Skin of body (tissue), 2 donors: ENCODE data around the gene FBN1. TPM values are rescaled to one million over a fixed set of nuclear protein-coding genes. Genes with fewer than 3 reads are reported as not detected.

Experiments used
- DNase-seq: peaks from one replicate; lab custom pipeline; 2025; lab: John Stamatoyannopoulos, UW
- total RNA-seq: library from RNA; depleted of rRNA; stranded (reverse); fragments of >200 nt; gene quantifications from one replicate; pipeline ENCODE4 v1.2.3, GENCODE V29; 2014

FBN1 gene
- 480 TPM for total RNA-seq

DNA sequence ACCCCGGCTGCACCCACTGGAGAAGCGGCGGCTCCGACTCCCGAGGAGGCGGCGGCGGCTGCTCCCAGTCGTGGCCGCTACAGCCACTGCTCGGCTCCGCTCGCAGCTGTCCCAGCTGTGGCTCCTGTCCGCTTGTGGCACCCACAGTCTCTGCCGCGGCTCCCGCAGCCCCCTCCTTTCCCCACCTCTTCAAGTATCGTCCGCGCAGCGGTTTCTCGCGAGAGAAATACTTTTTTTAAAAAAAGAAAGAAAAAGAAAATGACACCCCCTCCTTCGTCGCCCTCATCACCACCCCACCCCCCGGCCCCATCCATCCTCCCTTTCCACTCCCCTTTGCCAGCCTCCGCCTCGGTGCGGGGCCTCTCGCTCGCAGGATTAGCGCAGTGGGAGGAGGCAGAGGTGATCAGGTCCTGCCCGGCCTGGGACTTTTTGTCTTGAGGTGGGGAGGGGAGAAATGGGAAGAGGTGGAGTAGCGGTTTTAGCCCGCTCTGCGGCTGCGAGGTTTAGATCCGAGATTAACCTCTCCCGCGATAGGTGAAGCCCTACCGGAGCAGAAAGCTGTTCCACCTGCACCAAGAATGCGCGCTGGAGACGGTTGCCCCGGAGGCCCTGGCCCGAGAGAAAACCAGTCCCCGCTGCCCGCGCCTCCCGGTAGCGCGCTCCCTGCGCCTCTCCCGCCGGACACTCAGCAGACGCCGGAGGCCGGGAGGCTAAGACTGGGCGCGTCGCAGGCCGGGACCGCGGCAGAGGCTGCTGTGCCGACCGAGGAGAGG, at the start of gene FBN1:
FBN1 (minus strand) TSS at position 152 of the 773 bp plus-strand sequence. CDS start 940 bp downstream, outside the sequence.
- peak; percentile 88 for DNase-seq

DNA sequence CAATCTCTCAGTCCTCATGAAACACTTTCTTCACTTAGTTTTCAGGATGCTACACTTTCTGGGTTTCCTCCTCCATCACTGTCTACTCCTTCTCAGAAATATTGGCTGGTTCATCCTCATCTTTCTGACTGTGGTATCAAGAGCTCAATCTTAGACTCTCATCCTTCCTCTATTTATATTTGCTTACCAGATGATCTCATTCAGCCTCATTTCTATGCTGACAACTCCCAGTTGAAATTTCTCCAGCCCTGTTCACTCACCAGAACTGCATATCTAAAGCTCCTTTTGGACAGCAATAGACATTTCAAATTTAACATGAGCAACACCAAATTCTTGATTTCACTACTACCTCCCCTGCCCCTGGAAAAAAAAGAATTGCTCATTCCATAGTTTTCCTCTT, 48.0 kb upstream of the FBN1 start:
- no peak for DNase-seq

- no peak for DNase-seq
Measured at GRCh38 chr15:48688493-48688892, 43.0 kb upstream of the FBN1 start.

DNA sequence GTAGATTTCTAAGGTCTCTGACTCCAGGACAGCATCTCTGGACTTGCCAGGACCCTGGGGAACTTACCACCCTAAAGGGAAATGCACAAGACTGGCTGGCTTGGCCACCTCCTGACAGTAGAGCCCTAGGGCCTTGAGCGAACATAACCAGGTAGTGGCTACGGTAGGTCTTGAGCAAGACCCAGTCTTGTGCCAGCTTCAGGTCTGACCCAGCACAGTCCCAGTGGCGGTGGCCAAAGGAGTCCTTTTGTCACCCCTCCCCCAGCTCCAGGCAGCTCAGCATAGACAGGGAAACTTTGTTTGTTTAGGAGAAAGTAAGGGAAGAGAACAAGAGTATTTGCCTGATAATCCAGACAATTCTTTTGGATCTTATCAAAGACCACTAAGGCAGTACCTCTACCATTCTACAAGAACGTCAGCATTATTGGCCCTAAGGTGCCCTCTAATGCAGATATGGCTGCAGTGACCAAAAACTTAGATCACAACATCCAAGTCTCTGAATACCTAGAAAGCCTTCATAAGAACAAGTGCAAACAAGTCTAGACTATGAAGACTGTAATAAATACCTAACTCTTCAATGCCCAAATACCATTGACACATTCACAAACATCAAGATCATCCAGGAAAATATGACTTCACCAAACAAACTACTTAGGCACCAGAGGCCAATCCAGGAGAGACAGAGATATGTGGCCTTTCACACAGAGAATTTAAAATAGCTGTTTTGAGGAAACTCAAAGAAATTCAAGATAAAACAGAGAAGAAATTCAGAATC, 38.7 kb upstream of the FBN1 start:
- no peak for DNase-seq

GRCh38 chr15:48682942-48683651, 37.6 kb upstream of the FBN1 start:
- DNase-seq, result no peak

DNA sequence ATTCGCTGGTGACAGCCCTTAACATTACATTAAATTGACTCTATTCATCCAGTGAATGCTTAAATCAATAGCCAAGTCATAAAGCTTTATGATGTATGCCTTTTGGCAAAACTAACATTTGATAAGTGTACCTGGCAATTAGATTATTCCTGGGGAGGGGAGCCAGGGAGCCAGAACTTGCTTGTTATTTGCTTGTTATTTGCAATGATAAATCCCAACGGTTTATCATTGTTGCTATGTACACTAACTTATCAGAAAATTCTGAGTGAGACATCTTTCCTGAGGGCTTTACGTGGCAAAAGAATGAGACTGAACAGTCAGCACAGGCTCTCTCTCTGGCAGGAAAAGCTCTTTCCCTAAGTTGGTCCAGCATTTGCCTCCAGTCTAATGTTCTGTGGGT, 35.8 kb upstream of the FBN1 start:
- peak; percentile 49 for DNase-seq

DNA sequence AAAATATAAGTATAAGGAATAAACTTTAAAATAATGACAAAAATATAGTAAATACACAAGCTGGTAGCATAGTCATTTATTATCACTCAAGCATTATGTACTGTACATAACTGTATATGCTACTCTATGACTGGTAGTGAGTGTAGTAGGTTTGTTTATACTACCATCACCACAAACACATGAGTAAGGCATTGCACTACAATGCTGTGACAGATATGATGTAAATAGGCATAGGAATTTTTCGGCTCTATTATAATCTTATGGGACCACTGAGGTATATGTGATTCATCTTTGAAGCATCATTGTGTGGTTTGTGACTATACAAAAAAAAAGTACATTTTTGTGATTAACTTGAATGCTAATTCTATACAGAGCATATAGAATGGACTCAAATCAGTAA, 35.3 kb upstream of the FBN1 start:
- no peak for DNase-seq

DNA sequence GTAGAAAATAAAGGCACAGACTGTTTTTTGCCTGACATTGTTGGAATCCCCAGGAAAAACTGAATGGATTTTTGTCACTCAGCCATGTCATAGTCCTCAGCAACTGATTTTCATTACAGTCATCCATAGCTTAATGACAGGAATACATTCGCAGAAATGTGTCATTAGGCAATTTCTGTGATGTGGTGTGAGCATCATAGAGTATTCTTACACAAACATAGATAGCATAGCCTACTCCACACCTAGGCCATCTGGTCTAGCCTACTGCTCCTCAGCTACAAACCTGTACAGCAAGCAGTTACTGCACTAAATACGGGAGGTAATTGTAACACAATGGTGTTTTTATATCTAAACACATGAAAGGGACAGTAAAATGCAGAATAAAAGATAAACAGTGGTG, 34.4 kb upstream of the FBN1 start:
- peak; percentile 34 for DNase-seq

DNA sequence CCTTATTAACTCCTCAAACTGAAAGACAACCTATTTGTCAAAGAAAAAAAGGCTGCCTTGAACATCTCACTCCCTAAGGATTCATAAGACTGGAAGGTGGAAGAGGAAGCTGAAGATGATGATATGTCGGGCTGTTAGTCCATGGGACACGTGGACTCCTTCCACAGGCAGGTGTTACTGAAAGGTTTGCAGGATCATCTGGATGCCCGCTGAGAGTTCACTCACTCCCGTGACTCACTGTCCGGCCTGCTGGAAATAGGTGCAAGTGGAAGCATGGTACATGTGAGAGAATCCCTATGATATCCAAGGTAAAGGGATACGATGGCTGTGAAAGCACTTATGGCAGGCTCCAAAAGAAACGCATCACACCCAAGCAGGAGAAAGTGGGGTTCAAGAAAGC, 33.3 kb upstream of the FBN1 start:
- DNase-seq, result no peak

GRCh38 chr15:48677821-48678220, 32.3 kb upstream of the FBN1 start:
- no peak for DNase-seq

DNA sequence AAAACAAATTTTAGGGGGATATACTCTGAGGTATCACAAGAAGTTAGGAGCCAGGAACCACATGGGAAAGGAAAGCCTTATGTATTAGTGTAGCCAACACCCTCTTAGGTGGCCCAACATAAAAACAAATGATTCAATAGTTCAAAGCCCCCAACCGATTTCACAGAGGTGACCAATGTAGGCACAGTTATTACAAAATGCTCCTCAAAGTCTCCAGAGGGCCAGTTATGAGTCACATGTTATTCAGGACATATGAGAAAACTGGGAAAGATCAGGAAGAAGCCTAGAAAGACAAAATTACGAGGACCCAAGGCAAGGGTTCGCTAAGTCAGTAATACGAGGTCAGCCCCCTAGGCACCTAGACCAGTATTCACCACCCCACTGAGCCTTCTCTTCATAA, 29.9 kb upstream of the FBN1 start:
- no peak for DNase-seq

- no peak for DNase-seq
Measured at GRCh38 chr15:48674876-48675275, 29.4 kb upstream of the FBN1 start.

- DNase-seq, result no peak
Measured at GRCh38 chr15:48672206-48672605, 26.7 kb upstream of the FBN1 start.

DNA sequence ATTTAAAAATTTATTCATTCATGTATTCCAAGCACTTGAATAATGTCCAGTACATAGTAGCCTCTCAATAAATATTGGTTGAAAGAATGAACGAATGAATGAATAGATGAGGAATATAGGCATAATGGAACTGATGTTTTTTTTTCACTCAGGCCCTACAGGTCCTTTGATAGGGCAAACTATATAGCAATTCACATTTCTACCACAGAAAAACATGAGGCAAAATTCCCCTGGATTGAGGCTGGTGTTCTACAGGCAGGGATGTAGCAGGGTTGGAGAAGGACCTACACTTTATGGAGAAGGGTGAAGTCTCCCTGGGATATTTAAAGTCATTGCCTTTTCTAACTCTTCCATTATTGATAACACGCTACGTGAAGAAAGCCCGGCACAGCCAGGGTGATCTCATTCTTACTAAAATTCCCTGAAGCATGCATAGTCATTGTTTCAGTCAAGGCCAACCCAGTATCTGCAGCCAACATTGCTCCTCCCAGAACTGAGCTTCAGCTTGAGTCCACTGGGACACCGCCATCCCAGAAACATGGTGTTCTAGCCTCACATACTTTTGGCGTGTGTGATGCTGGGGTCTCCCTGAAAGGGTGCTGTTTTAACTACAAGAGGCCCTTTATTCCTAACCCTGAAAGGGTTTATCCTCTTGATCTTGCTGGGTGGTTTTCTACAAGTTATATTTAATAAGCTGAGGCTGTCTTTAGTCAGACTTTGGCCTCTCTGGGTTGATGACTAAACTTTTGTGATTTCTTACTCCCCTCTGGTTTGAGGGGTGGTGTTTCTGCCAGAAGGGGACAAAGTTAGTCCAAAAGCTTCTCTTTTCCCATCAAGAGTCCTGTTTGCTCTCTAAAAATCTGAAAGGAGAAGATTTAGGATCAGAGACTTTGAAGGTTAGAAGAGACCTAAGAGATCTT, 25.9 kb upstream of the FBN1 start:
- DNase-seq, result peak; percentile 92

- peak; percentile 38 for DNase-seq
Measured at GRCh38 chr15:48667701-48668100, 22.2 kb upstream of the FBN1 start.

- no peak for DNase-seq
Measured at GRCh38 chr15:48664436-48664835, 18.9 kb upstream of the FBN1 start.

DNA sequence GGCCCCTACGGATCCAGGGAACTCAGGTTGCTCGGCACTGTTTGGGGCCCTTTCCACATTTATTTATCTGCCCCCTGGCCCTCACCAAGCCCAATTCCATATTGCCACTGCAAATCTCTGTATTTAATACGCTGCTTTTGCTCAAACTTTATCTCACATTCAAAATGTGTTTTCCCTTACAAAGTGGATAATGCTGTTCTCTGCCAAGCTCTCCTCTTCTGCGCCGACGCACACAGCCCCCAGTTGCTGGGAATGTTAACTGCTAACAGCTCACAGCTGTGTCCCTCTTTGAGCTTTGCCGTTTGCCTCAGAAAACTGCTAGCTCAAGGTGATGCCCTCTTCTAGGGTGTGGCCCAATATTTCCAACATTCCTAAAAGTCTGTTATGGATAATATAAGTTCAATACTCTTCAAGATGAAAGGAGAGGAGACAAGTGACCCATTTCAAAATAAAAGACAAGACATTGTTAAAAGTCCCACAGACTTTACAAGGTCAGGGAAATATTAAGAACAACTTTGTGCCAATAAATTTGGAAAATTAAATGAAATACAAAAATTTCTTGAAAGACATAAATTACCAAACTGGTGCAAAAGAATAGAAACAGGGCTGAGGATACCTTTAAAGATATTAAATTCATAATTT, 12.6 kb upstream of the FBN1 start:
- DNase-seq, result peak; percentile 87

DNA sequence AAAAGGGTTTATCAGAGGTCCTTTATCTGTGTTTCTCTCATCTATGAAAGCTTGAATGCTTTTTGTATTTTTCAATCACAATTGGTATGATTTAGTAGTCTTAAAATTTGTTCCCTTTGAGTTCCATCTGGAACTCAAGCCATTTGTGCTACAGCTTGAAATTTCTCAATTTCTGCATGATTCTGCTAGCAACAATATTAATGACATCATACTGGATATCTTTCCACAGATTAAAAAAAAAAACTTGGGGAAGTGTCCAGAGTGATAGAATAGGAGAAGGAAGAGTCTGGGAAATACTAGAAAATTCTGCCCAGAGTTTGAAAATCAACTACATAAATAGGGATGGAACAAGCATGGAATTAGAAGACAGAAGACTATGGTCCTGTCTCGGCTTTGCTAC, 9.3 kb upstream of the FBN1 start:
- DNase-seq, result no peak

DNA sequence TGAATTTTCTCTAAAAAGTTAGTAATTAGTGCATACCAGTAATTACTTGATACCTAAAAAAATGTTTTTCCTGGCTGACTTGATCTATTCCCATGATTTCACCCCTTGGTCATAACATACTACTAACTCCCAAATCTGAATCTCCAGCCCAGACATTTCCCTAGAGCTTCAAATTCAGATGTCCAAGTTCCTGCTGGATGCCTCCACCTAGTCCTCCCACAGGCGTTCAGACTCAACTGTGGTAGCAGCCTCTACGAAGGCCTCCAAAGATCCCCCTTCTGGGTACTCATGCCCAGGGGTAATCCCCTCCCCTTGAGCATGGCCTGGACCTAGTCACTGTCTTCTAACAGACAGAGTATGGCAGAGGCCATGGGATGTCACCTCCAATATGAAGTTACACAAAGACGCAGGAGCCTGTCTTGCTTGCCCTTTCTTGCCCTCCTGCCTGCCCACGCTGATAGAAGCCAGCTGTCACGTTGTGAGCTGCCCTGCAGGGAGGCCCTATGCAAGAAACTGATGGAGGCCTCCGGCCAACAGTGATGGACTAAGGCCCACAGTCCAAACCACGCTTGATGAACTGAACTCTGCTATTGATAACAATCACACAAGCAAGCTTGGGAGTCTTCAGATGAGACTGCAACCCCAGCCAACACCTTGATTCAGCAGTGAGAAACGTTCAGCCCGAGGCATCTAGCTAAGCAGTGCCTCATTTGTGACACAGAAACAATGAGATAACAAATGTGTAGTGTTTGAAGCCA, 8.6 kb upstream of the FBN1 start:
- no peak for DNase-seq

DNA sequence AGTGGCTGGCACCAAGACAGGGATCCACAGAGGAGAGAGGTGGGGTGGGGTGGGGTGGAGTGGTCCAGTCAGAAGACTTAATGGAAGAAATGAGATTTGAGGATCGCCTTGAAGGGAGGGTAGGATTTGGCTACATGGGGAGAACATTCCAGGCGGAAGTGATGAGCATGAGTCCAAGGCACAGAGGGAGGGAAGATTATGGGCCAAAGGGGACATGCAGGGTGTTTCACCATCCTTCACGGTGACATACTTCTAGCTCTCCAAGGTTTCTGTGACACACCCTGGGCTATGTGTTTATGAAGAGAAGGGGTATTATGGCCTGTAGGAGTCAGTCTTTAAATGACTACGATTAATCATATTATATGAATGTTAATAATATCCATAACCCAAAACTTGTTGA, 7.7 kb upstream of the FBN1 start:
- no peak for DNase-seq
